Liver (tissue), 3 donors: ENCODE results near the gene MPPED2.

ENCODE experiments used
- ATF3 ChIP-seq: IDR thresholded peaks from 2 replicates; pipeline ENCODE4 v1.6.1; 2016; ENCODE audit warnings: antibody characterized with exemption
- CTCF ChIP-seq: fragments of 150-350 bp; IDR thresholded peaks from 2 replicates; pipeline ENCODE4 v1.5.1; 2017; ENCODE audit warnings: improper control_type of control experiment, low read depth, low read length; ENCODE audit not compliant: missing input control
- EGR1 ChIP-seq, 2 donors: IDR thresholded peaks; 2 replicates each; pipeline ENCODE4 v1.6.1; 2016 to 2018; ENCODE audit warnings: antibody characterized with exemption in 2 of 2, low read depth in 2 of 2
- FOXA1 ChIP-seq: IDR thresholded peaks from 2 replicates; pipeline ENCODE4 v1.6.1; 2016; ENCODE audit warnings: antibody characterized with exemption
- FOXA2 ChIP-seq: IDR thresholded peaks from 2 replicates; pipeline ENCODE4 v1.6.1; 2016; ENCODE audit warnings: antibody characterized with exemption
- JUND ChIP-seq, 2 donors: IDR thresholded peaks; 2 replicates each; pipeline ENCODE4 v1.6.1; 2016; ENCODE audit warnings: antibody characterized with exemption in 2 of 2
- MAX ChIP-seq: IDR thresholded peaks from 2 replicates; pipeline ENCODE4 v1.6.1; 2016; ENCODE audit warnings: antibody characterized with exemption
- NR2F2 ChIP-seq: IDR thresholded peaks from 2 replicates; pipeline ENCODE4 v1.6.1; 2016; ENCODE audit warnings: antibody characterized with exemption
- RAD21 ChIP-seq, 2 donors: IDR thresholded peaks; 2 replicates each; pipeline ENCODE4 v1.6.1; 2016; ENCODE audit warnings: antibody characterized with exemption in 2 of 2, mild to moderate bottlenecking in 2 of 2
- YY1 ChIP-seq: IDR thresholded peaks from 2 replicates; pipeline ENCODE4 v1.6.1; 2016; ENCODE audit warnings: antibody characterized with exemption, mild to moderate bottlenecking
- ZBTB33 ChIP-seq: IDR thresholded peaks from 2 replicates; pipeline ENCODE4 v1.6.1; 2016; ENCODE audit warnings: antibody characterized with exemption
- donor health status: healthy.
- donor health status: healthy.

GRCh38 chr11:30526558-30526957 is 59.6 kb downstream of the MPPED2 start:
- TF ChIP-seq RAD21 (IDR thresholded peaks at IDR 0.05) (no peak), CTCF (no peak), FOXA2 (no peak), EGR1 (IDR thresholded peaks at IDR 0.05; ENCODE audit: low read depth in 2 of 2) (no peak), ZBTB33 (no peak), MAX (no peak), JUND (IDR thresholded peaks at IDR 0.05) (no peak), YY1 (no peak), FOXA1 (no peak), ATF3 (no peak), NR2F2 (no peak)
